MM.1S (cell line): ENCODE results near the gene CCSER1.

Experiments used
- DNase-seq: peaks from one replicate; pipeline ENCODE4 v3.0.0-alpha.2; 2015
- H2AFZ ChIP-seq: fragments of 300-600 bp; sonication (generic); 2 replicates; pipeline ENCODE4 v1.6.0; 2016; ENCODE audit warnings: antibody characterized with exemption, low read length
- H3F3A ChIP-seq: fragments of 300-600 bp; sonication (generic); 2 replicates; pipeline ENCODE4 v1.6.1; 2016; ENCODE audit warnings: mild to moderate bottlenecking, antibody characterized with exemption, low read length, moderate library complexity, mixed read lengths; ENCODE audit not compliant: insufficient read depth
- H3K27ac ChIP-seq: fragments of 300-600 bp; sonication (generic); 2 replicates; pipeline ENCODE4 v1.5.1; 2016; ENCODE audit warnings: mild to moderate bottlenecking, low read length
- H3K27me3 ChIP-seq: fragments of 300-600 bp; sonication (generic); replicated peaks from 2 replicates; pipeline ENCODE4 v1.6.0; 2016; ENCODE audit warnings: low read length; ENCODE audit not compliant: insufficient read depth
- H3K36me3 ChIP-seq: fragments of 300-600 bp; sonication (generic); replicated peaks from 2 replicates; pipeline ENCODE4 v1.6.1; 2016; ENCODE audit warnings: mild to moderate bottlenecking, low read length, mixed read lengths; ENCODE audit not compliant: insufficient read depth
- H3K4me1 ChIP-seq: fragments of 300-600 bp; sonication (generic); 2 replicates; pipeline ENCODE4 v1.6.1; 2016; ENCODE audit warnings: low read length, mixed read lengths
- H3K4me2 ChIP-seq: fragments of 300-600 bp; sonication (generic); 2 replicates; pipeline ENCODE4 v1.6.0; 2016; ENCODE audit warnings: low read depth, low read length
- H3K4me3 ChIP-seq: fragments of 300-600 bp; sonication (generic); 2 replicates; pipeline ENCODE4 v1.5.1; 2016; ENCODE audit warnings: low read length, mixed read lengths
- H3K79me2 ChIP-seq: fragments of 300-600 bp; sonication (generic); 2 replicates; pipeline ENCODE4 v1.6.1; 2016; ENCODE audit warnings: mixed run types, low read length, mixed read lengths
- H3K9ac ChIP-seq: fragments of 300-600 bp; sonication (generic); 2 replicates; pipeline ENCODE4 v1.6.1; 2016; ENCODE audit warnings: low read length, mixed read lengths
- H3K9me2 ChIP-seq: fragments of 300-600 bp; sonication (generic); replicated peaks from 2 replicates; pipeline ENCODE4 v1.6.1; 2016; ENCODE audit warnings: mild to moderate bottlenecking, low read length, mixed read lengths; ENCODE audit not compliant: insufficient read depth
- H3K9me3 ChIP-seq: fragments of 300-600 bp; sonication (generic); replicated peaks from 2 replicates; pipeline ENCODE4 v1.6.1; 2016; ENCODE audit warnings: mild to moderate bottlenecking, low read length, mixed read lengths; ENCODE audit not compliant: insufficient read depth
- H4K20me1 ChIP-seq: fragments of 300-600 bp; sonication (generic); 2 replicates; pipeline ENCODE4 v1.6.1; 2016; ENCODE audit warnings: mild to moderate bottlenecking, low read length, moderate library complexity, mixed read lengths; ENCODE audit not compliant: insufficient read depth
- CTCF ChIP-seq: fragments of 300-600 bp; sonication (generic); IDR thresholded peaks from 2 replicates; pipeline ENCODE4 v1.5.1; 2016; ENCODE audit warnings: antibody characterized with exemption, low read length, mixed read lengths
- EZH2 ChIP-seq: fragments of 300-600 bp; sonication (generic); optimal IDR thresholded peaks from 2 replicates; pipeline ENCODE3; 2017; ENCODE audit warnings: low read depth, mild to moderate bottlenecking, antibody characterized with exemption, low read length, mixed read lengths
- EZH2phosphoT487 ChIP-seq: fragments of 300-600 bp; sonication (generic); IDR thresholded peaks from 2 replicates; pipeline ENCODE4 v1.6.1; 2018; ENCODE audit warnings: antibody characterized with exemption, low read length

Gene CCSER1

GRCh38 chr4:90582087-90582486, 454.9 kb downstream of the CCSER1 start:
- DNase-seq: no peak
- no peak overlapping the region for H2AFZ ChIP-seq
- no peak overlapping the region for H3K4me2 ChIP-seq
- H3K4me3 ChIP-seq: no peak overlapping the region
- H3K79me2 ChIP-seq: no peaks in the 10 kb centered on the region
- no peaks in the 10 kb centered on the region for H4K20me1 ChIP-seq
- H3K9me3 ChIP-seq: no peaks in the 10 kb centered on the region
- no peaks in the 10 kb centered on the region for H3K36me3 ChIP-seq
- no peaks in the 10 kb centered on the region for H3F3A ChIP-seq
- no peaks in the 10 kb centered on the region for H3K27me3 ChIP-seq
- no peaks in the 10 kb centered on the region for H3K9me2 ChIP-seq
- H3K4me1 ChIP-seq: no peaks in the 10 kb centered on the region
- H3K9ac ChIP-seq: no peak overlapping the region
- TF ChIP-seq CTCF (no peak), EZH2phosphoT487 (no peak), EZH2 (no peak)
- no peak overlapping the region for H3K27ac ChIP-seq

GRCh38 chr4:90584051-90584450, 456.9 kb downstream of the CCSER1 start:
- DNase-seq: no peak
- H3K4me2 ChIP-seq: no peak overlapping the region
- H2AFZ ChIP-seq: no peak overlapping the region
- no peaks in the 10 kb centered on the region for H3K9me2 ChIP-seq
- no peak overlapping the region for H3K4me3 ChIP-seq
- no peak overlapping the region for H3K9ac ChIP-seq
- no peaks in the 10 kb centered on the region for H3F3A ChIP-seq
- no peaks in the 10 kb centered on the region for H3K79me2 ChIP-seq
- no peaks in the 10 kb centered on the region for H4K20me1 ChIP-seq
- TF ChIP-seq CTCF (no peak), EZH2phosphoT487 (no peak), EZH2 (no peak)
- no peaks in the 10 kb centered on the region for H3K9me3 ChIP-seq
- no peaks in the 10 kb centered on the region for H3K27me3 ChIP-seq
- H3K4me1 ChIP-seq: no peaks in the 10 kb centered on the region
- no peaks in the 10 kb centered on the region for H3K36me3 ChIP-seq
- no peak overlapping the region for H3K27ac ChIP-seq

GRCh38 chr4:90585961-90586360, 458.8 kb downstream of the CCSER1 start:
- no peak overlapping the region for H3K27ac ChIP-seq
- H3K9ac ChIP-seq: no peak overlapping the region
- no peaks in the 10 kb centered on the region for H3K79me2 ChIP-seq
- no peaks in the 10 kb centered on the region for H4K20me1 ChIP-seq
- H3K27me3 ChIP-seq: no peaks in the 10 kb centered on the region
- no peaks in the 10 kb centered on the region for H3K9me3 ChIP-seq
- H3K4me3 ChIP-seq: no peak overlapping the region
- H3K36me3 ChIP-seq: no peaks in the 10 kb centered on the region
- no peaks in the 10 kb centered on the region for H3K4me1 ChIP-seq
- H3K9me2 ChIP-seq: no peaks in the 10 kb centered on the region
- DNase-seq: no peak
- no peak for TF ChIP-seq EZH2phosphoT487
- no peak for TF ChIP-seq EZH2
- TF ChIP-seq CTCF: no peak
- H3F3A ChIP-seq: no peaks in the 10 kb centered on the region
- no peak overlapping the region for H3K4me2 ChIP-seq
- H2AFZ ChIP-seq: no peak overlapping the region
